Neural progenitor cell (in vitro differentiated cells): ENCODE data around the gene RAVER1.

ENCODE experiments used
- EZH2 ChIP-seq: fragments of 200-600 bp; sonication (generic); IDR thresholded peaks from 2 replicates; pipeline ENCODE4 v1.6.1; 2017; ENCODE audit warnings: antibody characterized with exemption, mild to moderate bottlenecking, moderate library complexity
- TF ChIP-seq, protein P1 (sequence below): fragments of 200-600 bp; sonication (generic); IDR thresholded peaks from 2 replicates; pipeline ENCODE4 v1.5.1; 2017; ENCODE audit warnings: antibody characterized with exemption, mild to moderate bottlenecking

- TF ChIP-seq, protein P1, sequence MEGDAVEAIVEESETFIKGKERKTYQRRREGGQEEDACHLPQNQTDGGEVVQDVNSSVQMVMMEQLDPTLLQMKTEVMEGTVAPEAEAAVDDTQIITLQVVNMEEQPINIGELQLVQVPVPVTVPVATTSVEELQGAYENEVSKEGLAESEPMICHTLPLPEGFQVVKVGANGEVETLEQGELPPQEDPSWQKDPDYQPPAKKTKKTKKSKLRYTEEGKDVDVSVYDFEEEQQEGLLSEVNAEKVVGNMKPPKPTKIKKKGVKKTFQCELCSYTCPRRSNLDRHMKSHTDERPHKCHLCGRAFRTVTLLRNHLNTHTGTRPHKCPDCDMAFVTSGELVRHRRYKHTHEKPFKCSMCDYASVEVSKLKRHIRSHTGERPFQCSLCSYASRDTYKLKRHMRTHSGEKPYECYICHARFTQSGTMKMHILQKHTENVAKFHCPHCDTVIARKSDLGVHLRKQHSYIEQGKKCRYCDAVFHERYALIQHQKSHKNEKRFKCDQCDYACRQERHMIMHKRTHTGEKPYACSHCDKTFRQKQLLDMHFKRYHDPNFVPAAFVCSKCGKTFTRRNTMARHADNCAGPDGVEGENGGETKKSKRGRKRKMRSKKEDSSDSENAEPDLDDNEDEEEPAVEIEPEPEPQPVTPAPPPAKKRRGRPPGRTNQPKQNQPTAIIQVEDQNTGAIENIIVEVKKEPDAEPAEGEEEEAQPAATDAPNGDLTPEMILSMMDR: no peak
- TF ChIP-seq EZH2: no peak
Observed at GRCh38 chr19:10363789-10364281, 30.5 kb upstream of the RAVER1 start.
